Right renal cortex interstitium (tissue), 3 donors: Measurements from ENCODE around the gene CFAP299. TPM values are rescaled to one million over a fixed set of nuclear protein-coding genes. Genes with fewer than 3 reads are reported as not detected.

Source experiments
- DNase-seq, 3 donors: peaks; one replicate each; pipeline ENCODE4 v3.0.0-alpha.2; 2013; ENCODE audit warnings: low read depth in 3 of 3, low spot score in 2 of 3
- polyA plus RNA-seq, 3 donors: library from polyadenylated mRNA; unstranded; fragments of 120-200 nt; gene quantifications; one replicate each; pipeline ENCODE4 v1.2.1, GENCODE V29; 2013; ENCODE audit not compliant: insufficient read length in 3 of 3

CFAP299 gene
- polyA plus RNA-seq, 3 donors, result 0.48 to 0.98 (median 0.90) TPM

GRCh38 chr4:80990851-80991250, 655.3 kb downstream of the CFAP299 start:
- DNase-seq, result no peak

- DNase-seq, result no peak
Observed at GRCh38 chr4:80999943-81000342, 664.4 kb downstream of the CFAP299 start.

GRCh38 chr4:81003597-81004111, 668.1 kb downstream of the CFAP299 start:
- DNase-seq, result no peak

GRCh38 chr4:81007417-81007816, 671.9 kb downstream of the CFAP299 start:
- DNase-seq, result no peak

Other genes with a start within 250 kb of the CFAP299 start
- gene PRDM8, start 138.2 kb upstream of the CFAP299 start, polyA plus RNA-seq, result 1 to 10 TPM; 1.3 to 1.8 (median 1.3) TPM
- under 1 TPM in 2 of 3 donors, not detected in 1; 0.07 to 0.10 TPM for gene FGF5, start 69.1 kb upstream of the CFAP299 start, polyA plus RNA-seq